HG02870 (cell line): ENCODE measurements around the gene PAXX.
"Not testable (repeated sequence)": the region's sequence is repeated elsewhere in the genome, so short reads cannot be mapped to it uniquely, and the experiment has no call there.

Source experiments
- ATAC-seq: cut with Tn5 transposase; IDR thresholded peaks from one replicate; pipeline ENCODE4 v1.9.1; 2021; ENCODE audit warnings: mild to moderate bottlenecking, moderate library complexity; ENCODE audit not compliant: unreplicated experiment

The PAXX gene

DNA sequence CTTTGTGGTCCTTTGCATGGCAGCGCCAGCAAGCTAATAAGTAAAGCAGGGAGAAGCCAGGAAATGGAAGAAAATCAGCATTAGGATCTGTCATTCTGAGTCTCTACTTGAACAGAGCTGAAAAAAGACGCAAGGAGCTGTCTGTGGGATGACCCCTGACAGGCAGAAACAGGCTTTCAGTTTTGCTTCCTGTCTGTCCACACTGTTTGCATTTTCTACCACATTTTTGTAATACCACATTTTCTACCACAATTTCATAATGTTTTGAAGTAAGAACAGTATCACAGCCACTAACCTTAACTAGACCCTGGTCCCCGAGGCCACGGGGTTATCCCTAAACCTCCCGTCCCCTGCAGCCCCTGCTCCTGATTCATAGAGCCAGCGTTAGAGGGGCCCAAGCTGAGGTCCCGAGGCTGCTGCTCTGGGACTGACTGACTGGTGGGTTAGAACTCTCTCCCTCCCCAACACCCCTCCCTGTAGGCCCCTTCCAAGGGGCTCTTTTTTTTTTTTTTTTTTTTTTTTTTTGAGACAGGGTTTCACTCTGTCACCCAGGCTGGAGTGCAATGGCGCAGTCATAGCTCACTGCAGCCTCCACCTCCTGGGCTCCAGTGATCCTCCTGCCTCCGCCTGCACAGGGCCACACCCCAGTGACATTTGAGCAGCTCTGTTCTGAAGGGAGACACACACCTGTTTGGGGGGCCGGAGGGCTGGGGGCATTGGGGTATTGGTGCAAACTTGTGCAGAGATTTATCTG lies 8.1 kb downstream of the PAXX start:
- ATAC-seq, result peak; percentile 78

DNA sequence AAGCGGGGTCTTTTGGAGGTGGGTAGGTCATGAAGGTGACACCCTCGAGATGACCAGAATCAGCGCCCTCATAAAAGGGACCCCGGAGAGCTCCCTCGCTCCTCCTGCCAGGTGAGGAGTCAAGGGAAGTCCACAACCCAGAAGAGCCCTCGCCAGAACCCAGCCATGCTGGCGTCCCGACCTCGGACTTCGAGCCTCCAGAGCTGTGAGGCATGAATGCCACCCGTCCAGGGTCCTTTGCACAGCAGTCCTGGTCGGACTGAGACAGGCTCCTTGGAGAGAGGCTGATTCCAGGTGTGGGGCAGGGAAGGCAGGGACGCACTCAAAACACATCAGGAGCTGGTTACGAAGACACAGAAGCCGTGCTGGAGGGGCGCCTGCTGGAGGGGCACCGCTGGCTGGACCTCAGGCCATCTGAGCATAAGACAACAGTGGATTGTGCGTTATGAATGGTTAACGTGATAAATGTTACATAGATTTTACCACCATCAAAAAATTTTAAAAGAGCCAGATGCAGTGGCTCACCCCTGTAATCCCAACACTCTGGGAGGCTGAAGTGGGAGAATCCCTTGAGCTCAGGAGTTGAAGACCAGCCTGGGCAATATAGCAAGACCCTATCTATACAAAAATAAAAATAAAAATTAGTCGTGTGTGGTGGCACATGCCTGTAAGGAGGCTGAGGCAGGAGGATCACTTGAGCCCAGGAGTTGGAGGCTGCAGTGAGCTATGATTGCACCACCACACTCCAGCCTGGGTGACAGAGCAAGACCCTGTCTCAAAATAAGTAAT lies 9.8 kb downstream of the PAXX start:
- ATAC-seq, result no peak

DNA sequence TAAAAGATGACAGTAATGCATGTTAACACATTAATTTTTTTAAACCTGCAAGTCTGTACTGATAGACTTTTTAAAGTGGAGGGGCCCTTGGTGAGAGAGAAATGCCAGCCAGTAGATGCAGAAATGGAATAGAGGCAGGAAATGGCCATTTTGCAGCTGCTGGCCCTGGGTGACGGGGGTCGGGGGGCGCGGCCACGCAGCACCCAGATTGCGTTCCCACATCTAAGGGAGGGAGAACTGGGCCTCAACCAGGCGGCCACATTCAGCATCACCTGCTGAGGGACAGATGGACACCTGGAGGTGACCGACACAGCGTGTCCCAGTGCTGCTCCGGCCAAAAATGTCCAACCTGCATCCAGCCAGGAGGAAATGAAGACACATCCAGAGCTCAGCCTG lies 10.4 kb downstream of the PAXX start:
- ATAC-seq, result no peak

DNA sequence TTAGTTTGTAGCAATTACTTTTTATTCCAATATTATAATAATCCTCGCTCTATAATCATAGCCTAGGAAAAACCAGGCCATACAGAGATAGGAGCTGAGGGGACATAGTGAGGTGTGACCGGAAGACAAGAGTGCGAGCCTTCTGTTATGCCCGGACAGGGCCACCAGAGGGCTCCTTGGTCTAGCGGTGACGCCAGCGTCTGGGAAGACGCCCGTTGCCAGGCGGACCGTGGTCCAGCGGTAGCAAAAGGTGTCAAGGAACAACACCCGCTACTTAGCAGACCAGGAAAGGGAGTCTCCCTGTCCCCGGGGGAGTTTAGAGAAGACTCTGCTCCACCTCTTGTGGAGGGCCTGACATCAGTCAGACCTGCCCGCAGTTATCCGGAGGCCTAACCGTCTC lies 12.1 kb downstream of the PAXX start:
- ATAC-seq, result not testable (repeated sequence)

DNA sequence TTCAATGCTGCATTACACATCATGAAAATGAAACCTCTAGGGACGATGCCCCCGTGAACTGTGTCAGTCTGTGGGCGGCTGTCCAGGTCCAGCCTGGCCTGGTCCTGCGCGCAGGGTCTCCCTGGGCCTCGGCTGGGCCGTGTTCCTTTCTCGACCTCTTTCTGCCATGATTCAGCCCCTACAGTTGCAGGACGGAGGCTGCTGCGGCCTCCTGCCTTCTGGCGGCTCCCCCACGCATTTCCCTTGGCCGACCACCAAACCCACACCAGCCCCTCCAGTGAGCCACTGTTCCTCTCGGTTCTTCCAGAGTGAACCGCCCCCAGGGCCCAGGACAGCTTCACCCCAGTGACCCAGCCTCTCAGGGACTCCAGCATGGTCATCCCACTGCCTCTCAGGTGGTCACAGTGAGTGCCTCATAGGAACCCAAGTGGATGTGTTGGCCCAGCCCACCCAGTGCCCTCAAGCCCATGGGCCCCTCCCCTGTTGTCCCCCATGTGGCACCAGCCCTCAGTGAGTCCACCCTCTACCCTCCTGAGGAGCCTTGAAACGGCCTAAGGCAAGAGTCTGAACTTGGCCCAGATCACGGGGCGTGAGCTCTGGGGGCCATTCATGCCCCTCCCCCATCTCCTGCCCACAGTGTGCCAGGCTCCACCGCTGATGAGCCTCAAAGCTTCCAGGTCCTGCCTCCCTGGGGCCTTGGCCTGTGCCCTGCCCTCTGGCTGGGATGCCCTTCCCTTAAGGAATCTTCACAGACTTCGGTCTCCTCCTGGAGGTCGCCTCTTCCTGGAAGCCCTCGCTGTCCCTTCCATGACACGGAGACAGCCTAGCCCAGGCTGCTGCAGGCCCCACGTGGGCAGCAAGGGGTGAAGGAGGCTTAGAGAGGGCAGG lies 14.1 kb downstream of the PAXX start:
- no peak for ATAC-seq

DNA sequence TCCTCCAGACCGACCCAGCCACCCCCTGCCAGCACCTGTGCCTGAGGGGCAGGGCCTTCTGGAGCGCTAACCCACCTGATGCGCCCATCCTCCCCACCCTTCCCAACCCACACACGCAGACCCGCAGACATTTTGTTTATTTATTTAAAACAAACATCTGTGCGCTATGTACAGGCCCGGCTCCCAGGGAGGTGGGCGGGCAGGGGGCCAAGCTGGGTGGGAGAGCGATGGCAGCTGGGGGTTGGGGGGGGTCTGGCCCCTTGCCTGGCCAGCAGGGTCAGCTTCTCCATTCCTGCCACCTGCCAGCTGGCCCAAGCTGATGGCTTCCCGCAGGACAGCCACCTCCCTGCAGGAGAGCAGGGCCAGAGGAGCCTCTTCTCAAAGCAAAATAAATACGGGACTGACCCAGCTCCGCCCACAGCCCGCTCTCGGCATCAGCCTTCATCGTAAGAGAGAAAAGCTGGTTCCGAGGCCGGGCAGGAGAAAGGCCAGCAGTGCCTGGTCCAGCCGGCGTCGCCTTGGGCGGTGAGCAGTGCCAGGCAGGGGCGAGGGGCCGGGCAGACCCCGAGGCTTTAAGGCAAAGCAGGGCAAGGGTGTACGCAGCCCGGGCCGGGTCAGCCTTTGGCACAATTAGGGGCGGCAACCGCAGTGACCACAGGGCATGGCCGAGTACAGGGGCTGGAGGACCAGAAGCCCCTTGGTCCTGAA lies 15.0 kb downstream of the PAXX start:
- ATAC-seq, result no peak

DNA sequence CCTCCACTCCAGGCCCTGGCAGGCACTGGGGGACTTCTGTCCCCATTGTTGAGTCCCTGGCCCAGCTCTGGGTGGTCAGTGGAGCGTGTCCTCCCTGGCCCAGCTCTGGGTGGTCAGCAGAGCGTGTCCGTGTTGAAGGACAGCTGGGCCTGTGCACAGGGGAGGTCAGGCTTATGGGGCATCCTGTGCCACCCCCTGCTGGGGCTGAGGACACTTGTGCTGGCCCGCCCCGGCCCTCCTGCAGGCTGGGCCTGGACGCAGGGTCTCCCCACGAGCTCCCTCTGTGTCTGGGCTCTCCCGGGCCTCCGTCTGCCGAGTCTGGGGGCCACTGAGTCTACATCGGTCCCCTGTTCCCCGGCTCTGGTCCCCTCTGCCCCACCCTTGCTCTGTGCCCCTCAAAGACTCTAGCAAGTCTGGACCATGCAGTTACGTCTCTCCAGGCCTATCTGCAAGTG lies 15.6 kb downstream of the PAXX start:
- ATAC-seq, result no peak

DNA sequence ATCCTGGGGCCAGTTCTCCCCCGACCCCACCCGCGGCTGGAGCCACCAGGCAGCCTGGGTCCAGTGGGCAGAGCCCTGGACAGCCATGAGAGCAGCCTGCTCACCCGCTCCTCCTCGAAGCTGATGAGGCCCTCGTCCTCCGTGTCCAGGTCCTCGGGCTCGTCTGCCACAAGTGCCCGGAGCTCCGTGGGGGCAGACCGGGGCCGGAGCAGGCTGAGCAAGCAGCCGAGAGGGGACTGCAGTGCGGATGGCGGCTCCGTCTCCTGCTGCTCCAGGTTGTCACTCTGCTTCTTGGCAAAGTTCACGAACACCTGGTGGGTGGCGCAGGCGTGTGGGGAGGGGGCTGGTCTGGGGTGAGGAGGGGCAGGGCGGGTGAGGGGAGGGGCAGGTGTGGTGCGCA lies 16.1 kb downstream of the PAXX start:
- no peak for ATAC-seq

DNA sequence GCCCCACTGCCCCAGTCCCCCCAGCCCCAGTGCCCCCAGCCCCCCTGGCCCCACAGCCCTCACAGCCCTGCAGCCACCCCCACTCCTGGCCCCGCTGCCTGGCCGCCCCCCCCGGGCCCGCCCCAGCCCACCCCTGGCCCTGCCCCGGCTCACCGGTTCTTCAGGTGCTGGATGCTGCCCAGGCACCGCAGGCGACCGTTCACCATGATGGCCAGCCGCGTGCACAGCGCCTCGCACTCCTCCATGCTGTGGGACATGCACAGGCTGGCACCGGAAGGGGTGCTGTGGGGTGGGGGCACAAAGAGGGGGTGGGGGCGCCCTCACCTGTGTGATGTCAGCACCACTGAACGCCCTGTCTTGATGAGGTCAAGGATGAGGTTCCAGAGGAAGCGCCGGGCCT lies 17.0 kb downstream of the PAXX start:
- ATAC-seq, result no peak

DNA sequence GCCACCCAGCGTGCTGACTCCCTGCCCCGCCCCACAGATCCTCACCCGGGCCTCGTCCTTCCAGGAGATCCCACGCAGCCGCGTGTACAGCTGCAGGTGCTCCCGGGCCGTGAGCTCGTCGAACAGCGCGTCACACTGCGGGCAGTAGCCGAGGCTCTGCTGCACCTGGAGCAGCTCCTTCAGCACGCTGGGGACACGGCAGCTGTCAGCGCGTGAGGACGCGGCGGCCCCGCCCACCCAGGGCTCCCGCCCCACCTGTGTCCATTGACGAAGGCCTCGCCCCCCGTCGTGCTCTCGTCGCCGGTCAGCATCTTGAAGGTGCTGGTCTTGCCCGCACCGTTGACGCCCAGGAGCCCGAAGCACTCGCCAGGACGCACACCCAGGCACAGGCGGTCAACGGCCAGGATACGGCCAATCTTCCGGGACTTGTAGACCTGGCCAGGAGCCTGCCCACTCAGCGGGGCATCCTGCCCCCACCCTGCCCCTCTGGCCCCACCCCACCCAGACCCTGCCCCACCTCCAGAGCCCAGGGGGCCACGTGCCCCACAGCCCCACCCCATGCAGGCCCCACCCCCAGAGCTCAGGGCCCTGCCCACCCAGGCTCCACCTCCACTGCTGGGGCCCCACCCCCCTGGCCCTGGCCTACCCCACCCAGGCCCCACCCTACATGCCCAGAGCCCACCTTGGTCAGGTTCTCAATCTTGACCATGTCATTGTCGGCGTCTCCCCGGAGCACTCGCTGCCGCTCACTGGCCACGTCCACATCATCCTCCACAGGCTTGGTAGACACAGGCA lies 17.9 kb downstream of the PAXX start:
- no peak for ATAC-seq

DNA sequence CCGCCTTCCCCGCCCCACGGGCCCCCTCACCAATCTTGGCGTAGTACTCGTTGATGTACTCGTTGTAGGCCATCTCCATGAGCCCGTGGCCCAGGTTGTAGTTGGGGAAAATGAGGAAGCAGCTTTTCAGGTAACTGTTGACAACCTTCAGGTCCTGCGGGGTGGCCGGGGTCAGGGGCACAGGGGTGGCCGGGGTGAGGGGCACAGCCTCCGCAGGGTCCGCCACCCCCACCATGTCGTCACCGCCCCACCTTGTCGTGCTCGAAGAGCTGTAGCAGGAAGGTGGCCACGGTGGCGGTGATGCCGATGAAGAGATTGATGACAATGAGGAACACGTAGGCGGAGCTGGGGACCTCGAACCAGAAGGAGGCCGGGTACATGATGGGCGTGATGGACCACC lies 18.9 kb downstream of the PAXX start:
- no peak for ATAC-seq

DNA sequence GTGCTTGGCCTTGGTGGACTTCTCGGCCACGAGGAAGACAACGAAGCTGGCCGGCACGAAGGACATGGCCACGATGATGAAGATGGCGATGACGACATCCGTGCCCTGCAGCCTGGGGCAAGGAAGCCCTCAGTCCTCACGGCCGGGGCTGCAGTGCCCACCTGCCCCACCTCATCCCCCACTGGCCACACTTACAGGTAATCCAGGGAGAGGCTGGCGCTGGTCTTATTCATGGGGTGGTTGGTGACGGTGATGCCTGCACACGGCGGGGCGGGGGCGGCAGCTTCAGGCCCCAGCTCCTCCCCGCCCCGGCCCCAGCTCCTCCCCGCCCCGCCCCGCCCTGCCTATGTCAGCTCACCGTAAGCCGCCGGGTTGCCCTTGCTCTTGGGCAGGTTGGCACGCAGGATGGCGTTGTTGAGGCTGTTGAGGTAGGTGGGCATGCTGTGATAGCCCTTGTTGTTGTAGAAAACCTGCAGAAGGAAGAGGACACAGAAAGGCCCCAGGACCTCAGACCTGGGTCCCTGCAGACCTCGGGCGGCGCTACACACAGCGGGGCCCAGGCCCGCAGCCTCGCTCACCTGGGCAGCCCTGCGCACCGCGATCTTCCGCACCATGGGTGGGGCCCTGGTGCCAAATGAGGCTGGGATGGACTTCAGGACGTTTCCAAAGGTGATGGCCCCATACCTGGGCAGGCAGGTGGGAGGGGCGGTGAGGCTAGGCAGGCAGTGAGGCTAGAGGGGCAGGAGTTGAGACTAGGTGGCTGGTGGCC lies 19.9 kb downstream of the PAXX start:
- ATAC-seq, result no peak

DNA sequence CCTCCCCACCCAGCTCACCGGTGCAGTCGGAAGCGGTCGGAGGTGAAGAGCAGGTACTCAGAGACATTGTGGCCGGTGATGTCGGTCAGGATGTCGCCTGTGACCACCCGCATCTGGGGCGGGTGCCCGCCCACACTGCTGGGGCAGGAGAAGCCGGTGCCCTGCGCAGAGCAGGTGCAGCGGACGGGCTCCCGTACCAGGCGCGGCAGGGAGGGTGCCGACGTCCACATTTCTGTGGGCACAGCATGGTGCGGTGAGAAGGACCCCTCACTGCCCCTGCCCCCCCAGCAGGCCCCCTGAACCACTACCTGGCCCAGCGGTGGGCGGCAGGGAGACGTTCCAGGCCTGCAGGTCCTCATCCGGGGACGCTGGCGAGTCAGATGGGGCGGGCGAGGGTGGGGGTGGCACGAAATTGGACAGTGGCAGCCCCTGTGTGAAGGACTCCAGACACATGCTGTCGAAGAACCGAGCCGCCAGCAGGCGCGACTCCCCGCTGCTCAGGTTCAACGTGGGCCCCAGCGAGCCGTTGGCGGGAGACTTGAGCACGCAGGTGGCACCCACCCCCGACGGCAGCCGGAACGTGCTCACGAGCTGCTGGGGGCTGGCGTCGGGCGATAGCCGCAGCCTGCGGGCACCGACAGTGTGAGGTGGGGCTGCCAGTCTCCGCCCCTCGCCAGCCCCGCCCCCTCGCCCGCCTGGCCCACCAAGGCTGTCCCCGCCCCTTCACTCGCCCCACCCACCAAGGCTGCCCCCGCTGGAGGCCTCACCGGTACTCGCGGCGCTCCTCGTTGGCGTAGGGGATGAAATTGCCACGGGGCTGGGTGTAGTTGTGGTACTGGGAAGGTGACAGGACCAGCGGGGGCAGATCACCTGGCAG lies 20.7 kb downstream of the PAXX start:
- no peak for ATAC-seq

DNA sequence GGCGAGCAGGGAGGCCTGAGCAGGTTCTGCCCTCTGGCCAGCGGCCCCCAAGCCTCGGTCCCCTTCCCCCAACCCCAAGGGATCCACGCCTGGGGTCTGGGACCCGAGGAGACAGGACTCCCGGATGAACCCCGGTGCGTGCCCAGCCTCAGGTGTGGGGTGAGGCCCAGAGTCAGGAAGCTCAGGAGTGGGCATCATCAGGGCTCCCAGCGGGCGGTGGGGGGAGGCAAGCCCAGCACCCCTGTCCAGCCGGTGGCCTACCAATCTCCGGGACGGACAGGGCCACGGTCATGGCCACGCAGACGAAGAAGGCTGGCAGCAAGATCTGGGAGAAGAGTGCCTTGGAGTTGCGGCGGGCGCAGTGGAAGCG lies 21.3 kb downstream of the PAXX start:
- ATAC-seq, result no peak

DNA sequence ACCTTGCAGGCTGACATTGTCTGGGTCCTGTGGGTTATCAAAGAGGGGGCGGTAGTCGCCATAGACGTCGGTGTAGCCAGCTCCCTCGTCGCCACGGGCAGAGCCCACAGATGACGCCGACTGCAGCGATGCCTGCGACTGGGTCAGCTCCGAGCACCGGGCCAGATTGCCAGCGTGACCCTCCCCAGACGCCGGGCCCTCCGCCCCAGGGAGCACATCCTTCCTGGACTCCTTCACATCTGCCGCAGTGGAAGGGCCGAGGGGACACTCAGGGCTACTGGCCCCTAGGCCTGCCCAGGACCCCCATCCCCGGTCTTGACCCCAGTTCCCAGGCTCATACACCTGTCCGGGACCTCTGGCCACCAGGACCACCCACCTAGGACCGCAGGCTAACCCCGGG lies 21.9 kb downstream of the PAXX start:
- ATAC-seq, result no peak

DNA sequence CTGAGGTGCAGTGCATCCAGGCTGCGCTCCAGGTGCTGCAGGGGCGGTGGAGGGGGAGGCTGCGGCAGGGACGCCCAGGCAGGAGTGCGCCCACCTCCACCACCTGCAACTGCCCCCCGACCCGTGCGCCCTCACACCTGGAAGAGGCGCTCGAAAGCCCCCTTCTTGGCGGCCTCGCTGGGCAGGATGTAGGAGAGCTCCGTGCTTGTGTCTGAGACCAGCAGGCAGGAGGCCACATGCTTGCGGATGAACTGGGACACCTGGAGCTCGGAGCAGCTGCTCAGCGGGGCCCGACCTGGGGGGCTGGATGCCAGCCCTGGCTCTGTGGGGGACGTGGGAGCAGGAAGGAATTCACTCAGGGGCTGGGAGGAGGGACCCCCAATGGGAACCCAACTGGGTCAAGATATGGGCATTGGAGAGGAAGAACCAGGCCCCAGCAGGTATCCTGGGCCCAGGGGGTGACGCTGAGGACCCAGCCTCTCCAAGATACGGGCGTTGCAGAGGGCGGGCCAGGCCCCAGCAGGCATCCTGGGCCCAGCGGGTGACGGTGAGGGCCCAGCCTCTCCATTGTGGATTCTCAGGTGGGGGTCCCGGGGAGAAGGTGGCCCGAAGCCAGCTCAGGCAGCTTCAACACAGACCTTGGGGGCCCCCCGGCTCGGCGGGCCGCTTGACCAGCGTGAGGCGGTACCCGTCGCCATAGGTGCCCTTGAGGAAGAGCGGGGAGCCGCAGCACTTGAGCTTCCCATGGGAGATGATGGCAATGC lies 22.7 kb downstream of the PAXX start:
- ATAC-seq, result no peak

DNA sequence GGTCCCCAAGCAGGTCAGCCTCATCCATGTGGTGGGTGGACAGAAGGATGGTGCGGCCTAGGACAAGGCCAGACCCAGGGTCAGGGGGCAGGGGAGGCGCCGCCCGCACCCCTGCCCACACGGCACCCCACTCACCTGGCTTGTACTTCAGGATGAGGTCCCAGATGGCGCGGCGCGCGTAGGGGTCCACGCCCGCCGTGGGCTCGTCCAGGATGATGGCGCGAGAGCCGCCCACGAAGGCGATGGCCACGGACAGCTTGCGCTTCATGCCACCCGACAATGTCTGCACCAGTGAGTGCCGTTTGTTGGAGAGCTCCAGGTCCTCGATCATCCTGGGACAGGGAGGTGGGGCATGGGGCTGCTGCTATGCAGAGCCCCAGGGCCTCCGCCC lies 23.3 kb downstream of the PAXX start:
- no peak for ATAC-seq

DNA sequence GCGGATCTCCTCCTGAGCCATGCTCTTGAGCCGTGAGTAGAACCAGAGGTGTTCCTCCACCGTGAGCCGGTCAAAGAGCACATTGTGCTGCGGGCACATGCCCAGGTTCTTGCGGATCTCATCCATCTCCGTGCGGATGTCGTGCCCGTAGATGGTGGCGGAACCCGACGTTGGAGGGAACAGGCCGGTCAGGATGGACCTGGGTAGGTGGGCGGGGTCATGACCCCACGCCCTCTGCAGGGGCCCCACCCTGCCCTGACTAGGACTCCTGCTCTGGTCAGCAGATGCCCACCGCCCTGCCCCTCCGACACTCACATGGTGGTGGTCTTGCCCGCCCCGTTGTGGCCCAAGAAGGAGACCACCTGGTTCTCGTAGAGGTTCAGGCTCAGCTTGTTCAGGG lies 23.8 kb downstream of the PAXX start:
- no peak for ATAC-seq
